ENCODE data around the gene MRPL46. TPM values are rescaled to one million over a fixed set of nuclear protein-coding genes. Genes with fewer than 3 reads are reported as not detected.

The MRPL46 gene
- total RNA-seq, 1 donor from 2014 or later = 25.9 TPM

GRCh38 chr15:88463870-88464532, 3.2 kb downstream of the MRPL46 start:
- Mint-ChIP-seq H3K4me1 (peaks cover 20% of the 10 kb centered on the region), H3K27me3 (ENCODE audit: low read depth) (no peaks in the 10 kb centered on the region), H3K36me3 (ENCODE audit: low read depth) (peaks cover 3% of the 10 kb centered on the region), H3K9me3 (no peaks in the 10 kb centered on the region), H3K27ac (ENCODE audit: unreplicated experiment) (no peak overlapping the region), H3K4me3 (peak overlapping the region; percentile 50)
- TF ChIP-seq CTCF (conservative IDR thresholded peaks at IDR 0.05) = no peak
- DNase-seq (ENCODE audit: low read depth, low spot score) = no peak

GRCh38 chr15:88456733-88457132, 10.5 kb downstream of the MRPL46 start:
- Mint-ChIP-seq H3K4me3 (no peak overlapping the region), H3K9me3 (no peaks in the 10 kb centered on the region), H3K36me3 (ENCODE audit: low read depth) (no peaks in the 10 kb centered on the region), H3K27ac (ENCODE audit: unreplicated experiment) (no peak overlapping the region), H3K27me3 (ENCODE audit: low read depth) (peaks cover 11% of the 10 kb centered on the region), H3K4me1 (no peaks in the 10 kb centered on the region)
- no peak for TF ChIP-seq CTCF (conservative IDR thresholded peaks at IDR 0.05)
- no peak for DNase-seq (ENCODE audit: low read depth, low spot score)

GRCh38 chr15:88454867-88455810, 12.0 kb downstream of the MRPL46 start:
- Mint-ChIP-seq H3K4me3 (no peak overlapping the region), H3K27ac (ENCODE audit: unreplicated experiment) (no peak overlapping the region), H3K9me3 (no peaks in the 10 kb centered on the region), H3K4me1 (no peaks in the 10 kb centered on the region), H3K27me3 (ENCODE audit: low read depth) (peaks cover 14% of the 10 kb centered on the region), H3K36me3 (ENCODE audit: low read depth) (no peaks in the 10 kb centered on the region)
- peak; percentile 39 for DNase-seq (ENCODE audit: low read depth, low spot score)
- peak; percentile 71 for TF ChIP-seq CTCF (conservative IDR thresholded peaks at IDR 0.05)

- Mint-ChIP-seq H3K9me3 (no peaks in the 10 kb centered on the region), H3K27ac (ENCODE audit: unreplicated experiment) (no peak overlapping the region), H3K4me1 (no peaks in the 10 kb centered on the region), H3K4me3 (no peak overlapping the region), H3K27me3 (ENCODE audit: low read depth) (peaks cover 17% of the 10 kb centered on the region), H3K36me3 (ENCODE audit: low read depth) (no peaks in the 10 kb centered on the region)
- no peak for TF ChIP-seq CTCF (conservative IDR thresholded peaks at IDR 0.05)
- no peak for DNase-seq (ENCODE audit: low read depth, low spot score)
Measured at GRCh38 chr15:88454236-88454635, 13.0 kb downstream of the MRPL46 start.

GRCh38 chr15:88453651-88454050, 13.5 kb downstream of the MRPL46 start:
- Mint-ChIP-seq H3K4me1 (no peaks in the 10 kb centered on the region), H3K27ac (ENCODE audit: unreplicated experiment) (no peak overlapping the region), H3K27me3 (ENCODE audit: low read depth) (peaks cover 17% of the 10 kb centered on the region)

More at GRCh38 chr15:88453651-88454050, 13.5 kb downstream of the MRPL46 start:
- no peak for DNase-seq (ENCODE audit: low read depth, low spot score)
- no peak for TF ChIP-seq CTCF (conservative IDR thresholded peaks at IDR 0.05)
- H3K36me3 Mint-ChIP-seq (ENCODE audit: low read depth) = no peaks in the 10 kb centered on the region
- H3K4me3 Mint-ChIP-seq = no peak overlapping the region
- no peaks in the 10 kb centered on the region for H3K9me3 Mint-ChIP-seq

Measured in neural crest cell (in vitro differentiated cells).